GM12878 (cell line): ENCODE data around the gene DNAH2. TPM values are rescaled to one million over a fixed set of nuclear protein-coding genes. Genes with fewer than 3 reads are reported as not detected.

Experiments
- ATAC-seq: fragments of 200-7000 bp; cut with Tn5 transposase; 3 replicates; pipeline ENCODE4 v1.9.1; 2020; ENCODE audit warnings: mild to moderate bottlenecking, moderate library complexity
- BruUV-seq: library from RNA; stranded (reverse); fragments of 400-500 nt; replicated peaks from 2 replicates; lab custom pipeline; 2021; lab: Mats Ljungman, UMichigan
- CTCF ChIA-PET: fragments of 300-600 bp; sonication (Branson Sonifier 250); formaldehyde crosslinking; extraction: SDS; loops from one replicate; lab custom pipeline; 2021; ENCODE audit warnings: inconsistent platforms; lab: Yijun Ruan, JAX
- POLR2A ChIA-PET: fragments of 350-600 bp; formaldehyde crosslinking; extraction: SDS; loops from one replicate; lab custom pipeline; 2021; ENCODE audit warnings: inconsistent platforms; lab: Charles Lee
- RAD21 ChIA-PET: fragments of 300-600 bp; sonication (Branson Sonifier 250); formaldehyde crosslinking; loops from one replicate; lab custom pipeline; 2023; ENCODE audit warnings: antibody characterized with exemption; ENCODE audit not compliant: unreplicated experiment; lab: Charles Lee
- SMC1A ChIA-PET: fragments of 300-600 bp; sonication (Branson Sonifier 250); formaldehyde crosslinking; loops from one replicate; lab custom pipeline; 2023; ENCODE audit not compliant: unreplicated experiment, uncharacterized antibody; lab: Charles Lee
- DNase-seq: peaks from one replicate; pipeline ENCODE4 v3.0.0-alpha.2; 2011; ENCODE audit warnings: low read depth, low spot score
- FAIRE-seq: peaks from 3 replicates; lab custom pipeline; 2011; peaks lifted over from hg19 to GRCh38; lab: Jason Lieb, UNC
- H2AFZ ChIP-seq: 2 replicates; pipeline ENCODE4 v1.6.0; 2011; ENCODE audit warnings: low read depth, low read length, control low read depth; ENCODE audit not compliant: control insufficient read depth
- H3K27ac ChIP-seq: 2 replicates; pipeline ENCODE4 v1.5.1; 2011; ENCODE audit warnings: control low read depth; ENCODE audit not compliant: control insufficient read depth, insufficient read depth
- H3K27me3 ChIP-seq, 2 experiments: replicated peaks in 1 of 2; 2 replicates each; pipeline versions ENCODE4 v1.6.0 to v1.6.1; 2011; ENCODE audit warnings: low read length in 1 of 2; ENCODE audit not compliant: control insufficient read depth in 2 of 2, insufficient read depth in 2 of 2
- H3K36me3 ChIP-seq, 2 experiments: 2 replicates each; pipeline ENCODE4 v1.5.1; 2011; ENCODE audit warnings: low read length in 1 of 2; ENCODE audit not compliant: control insufficient read depth in 2 of 2, insufficient read depth in 2 of 2
- H3K4me1 ChIP-seq: 2 replicates; pipeline ENCODE4 v1.6.1; 2011; ENCODE audit warnings: mild to moderate bottlenecking, low read length, moderate library complexity, mixed read lengths; ENCODE audit not compliant: control insufficient read depth, insufficient read depth
- H3K4me2 ChIP-seq: 2 replicates; pipeline ENCODE4 v1.6.0; 2011; ENCODE audit warnings: control low read depth; ENCODE audit not compliant: control insufficient read depth, insufficient read depth
- H3K4me3 ChIP-seq: fragments of 200-600 bp; sonication (generic); 2 replicates; pipeline ENCODE4 v1.5.1; 2016
- H3K79me2 ChIP-seq: 2 replicates; pipeline ENCODE4 v1.6.0; 2011; ENCODE audit warnings: low read length; ENCODE audit not compliant: control insufficient read depth, insufficient read depth
- H3K9ac ChIP-seq: 2 replicates; pipeline ENCODE4 v1.8.0; 2011; ENCODE audit warnings: low read length, control low read depth, mixed read lengths; ENCODE audit not compliant: control insufficient read depth, insufficient read depth
- H3K9me3 ChIP-seq: replicated peaks from 3 replicates; pipeline ENCODE4 v1.5.1; 2011; ENCODE audit warnings: mild to moderate bottlenecking, low read length; ENCODE audit not compliant: control insufficient read depth, insufficient read depth
- H4K20me1 ChIP-seq: 2 replicates; pipeline ENCODE4 v1.6.0; 2011; ENCODE audit not compliant: control insufficient read depth, insufficient read depth
- ATF7 ChIP-seq: fragments of 450-650 bp; IDR thresholded peaks from 2 replicates; pipeline ENCODE4 v1.6.1; 2016; ENCODE audit warnings: low read depth, mild to moderate bottlenecking
- BCL11A ChIP-seq: IDR thresholded peaks from 2 replicates; pipeline ENCODE4 v1.6.1; 2011; ENCODE audit warnings: low read depth, low read length
- BHLHE40 ChIP-seq, 2 experiments: fragments of 450-650 bp in 1 of 2; IDR thresholded peaks; 2 replicates each; pipeline ENCODE4 v1.6.1; 2011 to 2017; ENCODE audit warnings: low read depth in 2 of 2, borderline replicate concordance in 1 of 2, improper control_type of control experiment in 1 of 2, low read length in 1 of 2, mild to moderate bottlenecking in 1 of 2
- CBFB ChIP-seq: IDR thresholded peaks from 2 replicates; pipeline ENCODE4 v1.6.1; 2016; ENCODE audit warnings: antibody characterized with exemption, low read depth
- CREB1 ChIP-seq: IDR thresholded peaks from 2 replicates; pipeline ENCODE4 v1.6.1; 2012; ENCODE audit warnings: low read depth, mild to moderate bottlenecking, inconsistent platforms
- ESRRA ChIP-seq: IDR thresholded peaks from 2 replicates; pipeline ENCODE4 v1.6.1; 2012; ENCODE audit warnings: mild to moderate bottlenecking, low read length, improper control_type of control experiment
- KDM1A ChIP-seq: fragments of 200-600 bp; sonication (generic); IDR thresholded peaks from 2 replicates; pipeline ENCODE4 v1.6.1; 2016; ENCODE audit warnings: borderline replicate concordance
- MEF2B ChIP-seq: fragments of 450-650 bp; IDR thresholded peaks from 2 replicates; pipeline ENCODE4 v1.6.1; 2018; ENCODE audit warnings: mild to moderate bottlenecking, moderate library complexity; ENCODE audit not compliant: partially characterized antibody, poor library complexity, severe bottlenecking
- MTA2 ChIP-seq: fragments of 450-650 bp; IDR thresholded peaks from 2 replicates; pipeline ENCODE4 v1.6.1; 2016; ENCODE audit warnings: low read depth, mild to moderate bottlenecking, moderate library complexity
- MXI1 ChIP-seq: fragments of 150-350 bp; IDR thresholded peaks from 2 replicates; pipeline ENCODE4 v1.6.1; 2011; ENCODE audit warnings: low read depth, mild to moderate bottlenecking, inconsistent platforms, low read length, improper control_type of control experiment
- MYB ChIP-seq: fragments of 150-350 bp; IDR thresholded peaks from 2 replicates; pipeline ENCODE4 v1.6.1; 2014; ENCODE audit warnings: mild to moderate bottlenecking, low read depth, low read length, borderline replicate concordance
- PAX5 ChIP-seq: IDR thresholded peaks from 2 replicates; pipeline ENCODE4 v1.6.1; 2011; ENCODE audit warnings: low read depth, low read length, borderline replicate concordance
- POLR2A ChIP-seq: IDR thresholded peaks from 2 replicates; pipeline ENCODE4 v1.6.1; 2011; ENCODE audit warnings: low read depth, mild to moderate bottlenecking, low read length
- SIX5 ChIP-seq: IDR thresholded peaks from 2 replicates; pipeline ENCODE4 v1.6.1; 2011; ENCODE audit warnings: mild to moderate bottlenecking, low read depth, low read length, moderate library complexity; ENCODE audit not compliant: severe bottlenecking
- SMARCA5 ChIP-seq: fragments of 450-650 bp; IDR thresholded peaks from 2 replicates; pipeline ENCODE4 v1.6.1; 2017; ENCODE audit warnings: mild to moderate bottlenecking
- STAT1 ChIP-seq: fragments of 450-650 bp; conservative IDR thresholded peaks from 2 replicates; pipeline ENCODE4 v1.6.1; 2014; ENCODE audit warnings: antibody characterized with exemption, mild to moderate bottlenecking
- TBL1XR1 ChIP-seq: IDR thresholded peaks from 2 replicates; pipeline ENCODE4 v1.6.1; 2012; ENCODE audit warnings: low read depth, low read length, improper control_type of control experiment
- WGBS: methylation state at CpG from one replicate; pipeline ENCODE4 v1.1.6; 2016; ENCODE audit warnings: low lambda C conversion rate; ENCODE audit not compliant: insufficient replicate concordance, insufficient coverage; ENCODE audit errors: missing lambda C conversion rate; 5-methylcytosine and 5-hydroxymethylcytosine counted together
- in situ Hi-C: fragments of 300-500 bp; cut with MboI; formaldehyde crosslinking; loops from 9 replicates; pipeline ENCODE4 v1.14.3; 2018; ENCODE audit warnings: mixed read lengths
- intact Hi-C: fragments of 100-400 bp; cut with micrococcal nuclease; formaldehyde crosslinking; loops from one replicate; pipeline ENCODE4 v1.14.2; 2022; ENCODE audit not compliant: unreplicated experiment
- polyA plus RNA-seq, 11 experiments: library from polyadenylated mRNA; depleted of rRNA in 4 of 11; unstranded in 6 of 11; stranded (reverse) in 5 of 11; fragments of >200 nt; fragmentation: Nextera tagmentation in 4 of 11; fragmentation: Illumina TruSeq in 1 of 11; extraction: Ambion mirVana in 4 of 11; extraction: Trizol in 1 of 11; gene quantifications; 1 replicate in 1 of 11; 2 replicates in 10 of 11; pipeline versions ENCODE4 v1.2.1 to v1.2.3, GENCODE V29; 2011 to 2016; ENCODE audit warnings: inconsistent platforms in 2 of 11, missing spikeins in 2 of 11, low read depth in 1 of 11
- total RNA-seq, 4 experiments: library from RNA; depleted of rRNA in 3 of 4; stranded (reverse); fragments of >200 nt in 3 of 4; fragmentation: Illumina TruSeq in 1 of 4; extraction: Trizol in 1 of 4; gene quantifications; 2 replicates each; pipeline versions ENCODE4 v1.2.1 to v1.2.3, GENCODE V29; 2013 to 2021
- TF ChIP-seq, protein P1 (sequence below): IDR thresholded peaks from 2 replicates; pipeline ENCODE4 v1.6.1; 2012; ENCODE audit warnings: low read depth, low read length, improper control_type of control experiment
- TF ChIP-seq, protein P2 (sequence below): fragments of 450-650 bp; IDR thresholded peaks from 2 replicates; pipeline ENCODE4 v1.6.1; 2017; ENCODE audit warnings: mild to moderate bottlenecking, low read depth, inconsistent platforms; ENCODE audit not compliant: poor library complexity, severe bottlenecking

DNAH2 gene
- total and polyA plus RNA-seq, 10 of the 15 experiments (the other 5 are each of a cell fraction or from before 2014, with no cell fraction given) = not detected

DNA sequence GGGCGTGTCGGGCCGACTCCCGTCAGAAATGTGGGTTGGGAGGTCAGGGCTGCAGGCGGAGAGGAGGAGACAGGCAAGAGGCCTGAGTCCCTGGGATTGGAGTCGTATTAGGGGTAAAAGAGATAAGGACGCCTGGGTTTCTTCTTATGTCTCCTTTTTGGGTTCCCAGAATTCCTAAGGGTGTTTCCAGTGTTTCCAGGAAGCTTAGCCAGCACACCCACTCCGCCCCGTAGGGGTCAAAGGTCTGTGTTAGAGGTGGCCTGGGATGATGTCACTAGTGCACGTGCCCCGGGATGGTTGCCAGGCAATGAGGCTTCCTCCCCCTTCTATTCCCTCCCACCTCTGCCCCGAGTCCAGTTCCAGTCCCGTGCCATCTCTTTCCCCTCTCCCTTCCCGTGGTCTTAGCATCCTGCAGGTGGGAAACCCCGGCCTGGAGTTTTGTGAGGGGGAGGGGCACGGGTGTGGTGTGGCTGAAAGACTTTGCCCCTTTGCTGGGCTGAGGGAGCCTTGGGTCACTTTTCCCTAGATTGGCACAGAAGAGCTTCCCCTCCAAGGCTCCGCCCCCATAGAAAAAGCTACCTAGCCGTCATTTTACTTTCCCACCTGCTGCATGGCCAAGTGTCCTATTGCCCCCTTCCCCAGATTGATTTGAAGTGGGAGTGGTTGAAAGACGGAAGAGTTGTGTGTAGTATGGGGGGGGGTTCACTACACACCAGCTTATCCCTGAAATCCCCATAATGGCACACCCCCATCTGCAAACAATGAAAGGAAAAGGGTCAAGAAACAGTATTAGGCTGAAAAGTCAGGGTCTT is 119.3 kb downstream of the DNAH2 start (continued):
- TF ChIP-seq, protein P1, sequence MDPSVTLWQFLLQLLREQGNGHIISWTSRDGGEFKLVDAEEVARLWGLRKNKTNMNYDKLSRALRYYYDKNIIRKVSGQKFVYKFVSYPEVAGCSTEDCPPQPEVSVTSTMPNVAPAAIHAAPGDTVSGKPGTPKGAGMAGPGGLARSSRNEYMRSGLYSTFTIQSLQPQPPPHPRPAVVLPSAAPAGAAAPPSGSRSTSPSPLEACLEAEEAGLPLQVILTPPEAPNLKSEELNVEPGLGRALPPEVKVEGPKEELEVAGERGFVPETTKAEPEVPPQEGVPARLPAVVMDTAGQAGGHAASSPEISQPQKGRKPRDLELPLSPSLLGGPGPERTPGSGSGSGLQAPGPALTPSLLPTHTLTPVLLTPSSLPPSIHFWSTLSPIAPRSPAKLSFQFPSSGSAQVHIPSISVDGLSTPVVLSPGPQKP = 0 out of 2 replicates have a peak, but pooled peaks have one; percentile 16
- TF ChIP-seq TBL1XR1 (peak; percentile 79), KDM1A (no peak), CREB1 (no peak), CBFB (peak; percentile 88), POLR2A (0 out of 2 replicates have a peak, but pooled peaks have one; percentile 16), BCL11A (no peak), MTA2 (peak; percentile 69)

DNA sequence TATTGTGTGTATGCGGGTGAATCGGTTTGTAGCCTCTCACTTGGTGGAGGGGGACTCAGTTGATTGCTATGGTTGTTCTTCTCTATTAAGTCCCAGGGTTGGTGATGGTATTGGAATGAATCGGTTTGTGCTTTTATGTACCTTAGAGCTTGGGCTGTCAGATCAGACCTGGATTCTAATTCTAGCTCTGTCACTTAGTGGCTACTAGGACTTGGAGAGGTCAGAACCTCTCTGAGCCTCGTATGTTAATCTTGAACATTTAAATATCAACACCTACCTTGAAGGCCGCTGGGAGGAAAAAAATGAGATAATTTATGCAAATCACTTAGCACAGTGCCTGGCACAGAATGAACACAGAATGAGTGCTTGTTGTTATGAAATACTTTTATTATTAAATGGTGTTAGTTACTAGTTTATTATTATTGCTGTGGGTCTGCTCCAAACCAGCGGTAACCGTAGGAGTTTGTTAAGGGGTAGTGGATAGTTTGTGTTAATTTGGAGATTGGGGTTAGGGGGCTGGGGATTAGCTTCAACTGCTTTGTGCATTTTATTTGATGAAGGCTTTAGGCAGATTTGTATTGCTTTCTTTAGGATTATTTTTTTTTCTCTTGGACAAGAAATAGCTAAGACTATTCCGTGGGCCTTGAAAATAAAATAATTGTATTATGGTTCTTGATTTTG is 120.0 kb downstream of the DNAH2 start:
- ChIA-PET SMC1A (interaction anchor here (0.7 to 1.4 kb wide), 4 partner anchors 12 to 151 kb away, joined by 3 to 5 read pairs (median 4); partner anchors contain the start of genes CYB5D1 and NAA38), CTCF (interaction anchor here (0.8 to 2.5 kb wide), 6 partner anchors 13 to 153 kb away, joined by 3 to 8 read pairs (median 4); partner anchors contain the start of genes TRAPPC1 and WRAP53), RAD21 (interaction anchor here (1.2 to 5.4 kb wide), 6 partner anchors 14 to 152 kb away, joined by 3 to 44 read pairs (median 4); partner anchors contain the start of genes CNTROB, CYB5D1, NAA38 and TMEM88), POLR2A (interaction anchor here (0.7 to 1.9 kb wide), 9 partner anchors 18 to 291 kb away, joined by 3 to 11 read pairs (median 4); partner anchors contain the start of genes CNTROB, CYB5D1, KCNAB3 and NAA38)
- BruUV-seq = TSS peak; percentile 40
- H3K27me3 ChIP-seq = no peaks in the 10 kb centered on the region
- H3K27ac ChIP-seq = peak overlapping the region; percentile 76
- intact Hi-C loops = no loop called here
- in situ Hi-C loops = no loop called here
- peak overlapping the region; percentile 81 for H3K9ac ChIP-seq
- peak; percentile 73 for FAIRE-seq
- no peak for ATAC-seq
- no peaks in the 10 kb centered on the region for H3K9me3 ChIP-seq
- peak overlapping the region; percentile 100 for H3K4me3 ChIP-seq
- no peak for DNase-seq
- WGBS = 1% methylated on average over 8 of the region's 8 CpGs
- H3K4me2 ChIP-seq = peak overlapping the region; percentile 98
- H2AFZ ChIP-seq = no peak overlapping the region
- H4K20me1 ChIP-seq = no peaks in the 10 kb centered on the region; the same call in 1 of the 2 replicates
- peaks cover 0 to 5% of the 10 kb centered on the region in 2 experiments; a peak in 1 of 4 replicates for H3K36me3 ChIP-seq
- H3K79me2 ChIP-seq = peaks cover 42% of the 10 kb centered on the region
- H3K4me1 ChIP-seq = peaks cover 30% of the 10 kb centered on the region
- TF ChIP-seq SMARCA5 = no peak
- TF ChIP-seq BHLHE40 (IDR thresholded peaks at IDR 0.05; ENCODE audit: borderline replicate concordance in 1 of 2, low read depth in 2 of 2, low read length in 1 of 2) = no peak
- TF ChIP-seq ESRRA = no peak
- TF ChIP-seq MEF2B = peak; percentile 5
- no peak for TF ChIP-seq SIX5
- peak; percentile 33; the same call in 1 of the 2 replicates for TF ChIP-seq MXI1
- TF ChIP-seq ATF7 = 0 out of 2 replicates have a peak, but pooled peaks have one; percentile 9
- TF ChIP-seq PAX5 = no peak
- TF ChIP-seq, protein P2, sequence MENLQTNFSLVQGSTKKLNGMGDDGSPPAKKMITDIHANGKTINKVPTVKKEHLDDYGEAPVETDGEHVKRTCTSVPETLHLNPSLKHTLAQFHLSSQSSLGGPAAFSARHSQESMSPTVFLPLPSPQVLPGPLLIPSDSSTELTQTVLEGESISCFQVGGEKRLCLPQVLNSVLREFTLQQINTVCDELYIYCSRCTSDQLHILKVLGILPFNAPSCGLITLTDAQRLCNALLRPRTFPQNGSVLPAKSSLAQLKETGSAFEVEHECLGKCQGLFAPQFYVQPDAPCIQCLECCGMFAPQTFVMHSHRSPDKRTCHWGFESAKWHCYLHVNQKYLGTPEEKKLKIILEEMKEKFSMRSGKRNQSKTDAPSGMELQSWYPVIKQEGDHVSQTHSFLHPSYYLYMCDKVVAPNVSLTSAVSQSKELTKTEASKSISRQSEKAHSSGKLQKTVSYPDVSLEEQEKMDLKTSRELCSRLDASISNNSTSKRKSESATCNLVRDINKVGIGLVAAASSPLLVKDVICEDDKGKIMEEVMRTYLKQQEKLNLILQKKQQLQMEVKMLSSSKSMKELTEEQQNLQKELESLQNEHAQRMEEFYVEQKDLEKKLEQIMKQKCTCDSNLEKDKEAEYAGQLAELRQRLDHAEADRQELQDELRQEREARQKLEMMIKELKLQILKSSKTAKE = no peak
- no peak for TF ChIP-seq MYB
- TF ChIP-seq STAT1 = no peak
